HFFc6 (cell line): Measurements from ENCODE around the gene NAALADL1. TPM values are rescaled to one million over a fixed set of nuclear protein-coding genes. Genes with fewer than 3 reads are reported as not detected.

ENCODE experiments used
- DNase-seq: peaks from one replicate; pipeline ENCODE4 v3.0.0-alpha.2; 2018
- H3K27ac Mint-ChIP-seq: 2 replicates; pipeline ENCODE4 v1.8.0; 2020; ENCODE audit warnings: mild to moderate bottlenecking, mixed read lengths
- H3K27me3 Mint-ChIP-seq: 2 replicates; pipeline ENCODE4 v1.8.0; 2021; ENCODE audit warnings: mild to moderate bottlenecking, moderate library complexity, mixed read lengths; ENCODE audit not compliant: insufficient read depth
- H3K36me3 Mint-ChIP-seq: 2 replicates; pipeline ENCODE4 v1.8.0; 2021; ENCODE audit warnings: low read depth, mixed read lengths
- H3K4me1 Mint-ChIP-seq: 2 replicates; pipeline ENCODE4 v1.8.0; 2020; ENCODE audit warnings: low read depth, mixed read lengths
- H3K4me3 Mint-ChIP-seq: 2 replicates; pipeline ENCODE4 v1.8.0; 2020; ENCODE audit warnings: mild to moderate bottlenecking, moderate library complexity, mixed read lengths
- H3K9me3 Mint-ChIP-seq: 2 replicates; pipeline ENCODE4 v1.8.0; 2020; ENCODE audit warnings: mild to moderate bottlenecking, mixed read lengths
- CTCF ChIP-seq: fragments of 200-600 bp; sonication (generic); IDR thresholded peaks from 2 replicates; pipeline ENCODE4 v1.5.0; 2021; ENCODE audit warnings: antibody characterized with exemption, mild to moderate bottlenecking
- total RNA-seq, 6 experiments: library from RNA; stranded (reverse); fragmentation: NEBNext Ultra II Directional; extraction: Animal tissue kit (Norgen Biotek cat#: 25700); gene quantifications; 2 replicates in 1 of 6; 3 replicates in 5 of 6; pipeline ENCODE4 v1.2.3, GENCODE V29; 2021

NAALADL1 gene
- total RNA-seq, 6 experiments from 2014 or later: not detected

GRCh38 chr11:65056999-65057398 is 1.4 kb downstream of the NAALADL1 start:
- Mint-ChIP-seq H3K4me3 (no peak overlapping the region), H3K4me1 (peaks cover 7% of the 10 kb centered on the region; the same call in 1 of the 2 replicates), H3K9me3 (no peaks in the 10 kb centered on the region), H3K27ac (no peak overlapping the region), H3K27me3 (peaks cover 18% of the 10 kb centered on the region), H3K36me3 (no peaks in the 10 kb centered on the region)
- TF ChIP-seq CTCF: no peak
- no peak for DNase-seq

GRCh38 chr11:65055538-65055937 is 2.8 kb downstream of the NAALADL1 start:
- H3K4me1 Mint-ChIP-seq: no peaks in the 10 kb centered on the region
- DNase-seq: no peak
- H3K9me3 Mint-ChIP-seq: no peaks in the 10 kb centered on the region
- no peak for TF ChIP-seq CTCF
- H3K4me3 Mint-ChIP-seq: no peak overlapping the region
- no peaks in the 10 kb centered on the region for H3K36me3 Mint-ChIP-seq
- H3K27me3 Mint-ChIP-seq: peaks cover 19% of the 10 kb centered on the region
- H3K27ac Mint-ChIP-seq: no peak overlapping the region

DNA sequence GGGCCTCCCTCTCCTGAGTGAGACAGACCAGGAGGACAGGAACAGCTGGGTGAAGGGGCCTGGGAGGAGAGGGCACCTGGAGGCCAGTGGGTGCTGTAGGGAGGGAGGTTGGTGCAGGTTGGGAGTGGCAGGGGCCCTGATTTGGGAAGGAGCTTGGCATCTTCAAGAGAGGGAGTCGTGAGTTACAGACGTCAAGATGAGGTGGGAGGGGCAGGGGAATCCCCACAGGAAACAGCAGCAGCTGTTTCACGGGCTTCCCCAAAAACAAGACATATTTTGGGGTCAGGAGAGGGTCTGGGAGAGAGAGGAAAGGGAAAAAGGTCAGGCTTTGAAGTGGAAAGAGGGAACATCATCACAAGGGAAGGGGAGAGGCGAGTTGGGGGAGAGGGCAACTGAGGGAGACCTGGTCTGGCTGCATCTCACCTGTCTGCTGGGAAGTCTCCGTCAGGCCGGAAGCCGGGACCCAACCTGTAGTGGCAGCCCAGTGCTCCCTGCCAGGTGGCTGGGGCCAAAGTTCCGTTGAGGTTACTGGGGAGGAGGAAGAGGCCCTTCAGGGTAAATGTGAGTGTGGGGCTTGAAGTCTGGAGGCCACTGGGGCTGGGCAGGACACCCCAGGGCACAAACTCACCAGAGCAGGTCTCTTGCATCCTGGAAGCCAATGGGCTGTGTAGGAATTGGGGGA is 4.4 kb downstream of the NAALADL1 start:
- H3K4me1 Mint-ChIP-seq: no peaks in the 10 kb centered on the region
- no peak overlapping the region for H3K4me3 Mint-ChIP-seq
- no peaks in the 10 kb centered on the region for H3K36me3 Mint-ChIP-seq
- DNase-seq: no peak
- peaks cover 12% of the 10 kb centered on the region for H3K27me3 Mint-ChIP-seq
- TF ChIP-seq CTCF: no peak
- H3K27ac Mint-ChIP-seq: no peak overlapping the region
- H3K9me3 Mint-ChIP-seq: no peaks in the 10 kb centered on the region

DNA sequence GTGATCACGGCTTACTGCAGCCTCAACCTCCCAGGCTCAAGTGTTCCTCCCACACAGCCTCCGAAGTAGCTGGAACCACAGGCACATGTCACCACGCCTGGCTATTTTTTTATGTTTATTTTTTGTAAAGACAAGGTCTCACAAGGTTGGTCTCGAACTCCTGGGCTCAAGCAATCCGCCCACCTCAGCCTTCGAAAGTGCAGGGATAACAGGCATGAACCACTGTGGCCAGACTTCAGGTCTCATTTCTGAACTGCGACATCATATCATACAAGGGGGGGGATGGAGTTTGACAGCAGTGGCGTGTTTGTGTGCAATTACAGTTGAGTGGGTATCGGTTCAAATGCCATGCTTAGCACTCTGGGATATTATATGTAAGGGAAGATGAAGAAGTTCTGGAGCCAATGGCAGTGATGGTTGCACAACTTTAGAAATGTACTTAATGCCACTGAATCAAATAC is 6.9 kb downstream of the NAALADL1 start:
- Mint-ChIP-seq H3K36me3 (no peaks in the 10 kb centered on the region), H3K27me3 (peaks cover 10% of the 10 kb centered on the region), H3K4me1 (no peaks in the 10 kb centered on the region), H3K9me3 (no peaks in the 10 kb centered on the region), H3K4me3 (no peak overlapping the region), H3K27ac (no peak overlapping the region)
- TF ChIP-seq CTCF: no peak
- DNase-seq: no peak

DNA sequence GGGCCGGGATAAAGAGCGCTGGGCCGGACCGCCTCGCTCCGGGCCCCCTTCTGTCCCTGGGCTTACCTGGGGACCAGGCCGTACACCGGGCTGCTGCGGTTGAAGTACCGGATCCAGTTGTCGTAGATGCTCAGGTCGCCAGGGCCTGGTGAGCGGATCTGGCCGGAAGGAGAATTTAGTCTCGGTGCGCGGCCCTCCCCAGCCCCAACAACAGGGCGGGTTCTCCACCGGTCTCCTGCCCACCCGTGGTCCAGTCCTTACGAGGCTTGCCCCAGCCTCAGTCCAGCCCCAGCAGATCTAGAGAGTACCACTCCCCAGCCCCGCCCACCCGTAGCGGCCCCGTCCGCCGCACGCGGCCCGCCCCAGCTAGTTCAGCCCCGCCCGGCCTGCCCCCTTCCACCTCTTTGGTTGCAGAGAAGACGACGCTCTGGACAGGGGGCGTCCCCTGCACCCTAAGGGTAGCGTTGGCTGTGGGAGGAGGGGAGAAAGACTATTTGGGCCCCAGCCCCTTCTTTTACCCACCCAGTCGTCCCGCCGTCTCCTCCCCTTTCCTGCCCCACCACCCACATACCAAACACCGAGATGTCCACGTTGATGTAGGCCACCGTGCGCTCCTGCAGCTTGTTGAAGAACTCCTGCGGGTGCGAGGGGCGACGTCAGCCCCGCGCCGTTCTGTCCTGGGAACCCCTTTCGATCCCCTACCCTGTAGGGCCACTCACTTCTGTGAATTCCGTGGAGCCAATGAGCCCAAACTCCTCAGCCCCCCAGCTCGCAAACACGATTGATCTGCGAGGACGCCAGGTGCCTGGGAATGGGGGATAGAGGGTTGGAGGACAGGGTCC is 10.6 kb downstream of the NAALADL1 start:
- Mint-ChIP-seq H3K27me3 (peaks cover 1% of the 10 kb centered on the region), H3K4me3 (no peak overlapping the region), H3K9me3 (no peaks in the 10 kb centered on the region), H3K36me3 (peaks cover 7% of the 10 kb centered on the region), H3K4me1 (peaks cover 19% of the 10 kb centered on the region), H3K27ac (no peak overlapping the region)
- TF ChIP-seq CTCF: no peak
- DNase-seq: no peak
